D341Med (cell line): ENCODE measurements around the gene SPECC1L.
A peak's percentile ranks its signal among the peaks of the same experiment; 100 is the strongest.

Source experiments
- DNase-seq: peaks from one replicate; pipeline ENCODE4 v3.0.0; 2012; ENCODE audit warnings: low spot score

Gene SPECC1L

GRCh38 chr22:24325105-24325757 lies 54.6 kb downstream of the SPECC1L start:
- peak; percentile 61 for DNase-seq

GRCh38 chr22:24326266-24326665 lies 55.6 kb downstream of the SPECC1L start:
- peak; percentile 62 for DNase-seq

GRCh38 chr22:24327832-24328231 lies 57.2 kb downstream of the SPECC1L start:
- no peak for DNase-seq

- no peak for DNase-seq
These were observed 58.8 kb downstream of the SPECC1L start for GRCh38 chr22:24329453-24329852.

- DNase-seq: no peak
These were observed 60.0 kb downstream of the SPECC1L start for GRCh38 chr22:24330636-24331035.

GRCh38 chr22:24331468-24332440 lies 61.1 kb downstream of the SPECC1L start:
- DNase-seq: no peak

GRCh38 chr22:24333301-24333700 lies 62.7 kb downstream of the SPECC1L start:
- no peak for DNase-seq

GRCh38 chr22:24335496-24335895 lies 64.9 kb downstream of the SPECC1L start:
- no peak for DNase-seq

- no peak for DNase-seq
These were observed 67.4 kb downstream of the SPECC1L start for GRCh38 chr22:24337894-24338645.

GRCh38 chr22:24338726-24339451 lies 68.3 kb downstream of the SPECC1L start:
- DNase-seq: no peak

GRCh38 chr22:24339452-24339747 lies 68.8 kb downstream of the SPECC1L start:
- DNase-seq: no peak

GRCh38 chr22:24341627-24342026 lies 71.0 kb downstream of the SPECC1L start:
- no peak for DNase-seq

GRCh38 chr22:24350627-24351026 lies 80.0 kb downstream of the SPECC1L start:
- no peak for DNase-seq

- DNase-seq: no peak
These were observed 82.5 kb downstream of the SPECC1L start for GRCh38 chr22:24353121-24353520.

- DNase-seq: no peak
These were observed 84.9 kb downstream of the SPECC1L start for GRCh38 chr22:24355574-24355973.

GRCh38 chr22:24357547-24357946 lies 86.9 kb downstream of the SPECC1L start:
- DNase-seq: no peak

- no peak for DNase-seq
These were observed 87.6 kb downstream of the SPECC1L start for GRCh38 chr22:24358105-24358836.

- DNase-seq: no peak
These were observed 89.0 kb downstream of the SPECC1L start for GRCh38 chr22:24359452-24360120.

- DNase-seq: no peak
These were observed 91.5 kb downstream of the SPECC1L start for GRCh38 chr22:24361976-24362646.

- no peak for DNase-seq
These were observed 92.6 kb downstream of the SPECC1L start for GRCh38 chr22:24363243-24363642.
